Smooth muscle cell (in vitro differentiated cells): ENCODE measurements around the gene DNAH17. TPM values are rescaled to one million over a fixed set of nuclear protein-coding genes. Genes with fewer than 3 reads are reported as not detected.

Experiments used
- DNase-seq: peaks from one replicate; lab custom pipeline; 2025; ENCODE audit not compliant: unreplicated experiment; lab: John Stamatoyannopoulos, UW
- H2AFZ ChIP-seq: fragments of 200-600 bp; sonication (generic); 2 replicates; pipeline ENCODE4 v1.6.0; 2016; ENCODE audit warnings: antibody characterized with exemption, low read depth, mild to moderate bottlenecking
- H3F3A ChIP-seq: fragments of 200-600 bp; sonication (generic); 2 replicates; pipeline ENCODE4 v1.6.0; 2017; ENCODE audit warnings: antibody characterized with exemption, low read depth
- H3K27ac ChIP-seq: fragments of 200-600 bp; sonication (generic); 2 replicates; pipeline ENCODE4 v1.5.1; 2016; ENCODE audit warnings: low read depth, mild to moderate bottlenecking
- H3K27me3 ChIP-seq: fragments of 200-600 bp; sonication (generic); 2 replicates; pipeline ENCODE4 v1.6.1; 2016; ENCODE audit warnings: low read depth, mild to moderate bottlenecking
- H3K36me3 ChIP-seq: fragments of 200-600 bp; sonication (generic); 2 replicates; pipeline ENCODE4 v1.5.1; 2016; ENCODE audit warnings: low read depth
- H3K4me1 ChIP-seq: fragments of 200-600 bp; sonication (generic); 2 replicates; pipeline ENCODE4 v1.5.1; 2016; ENCODE audit warnings: low read depth
- H3K4me2 ChIP-seq: fragments of 200-600 bp; sonication (generic); 2 replicates; pipeline ENCODE4 v1.6.0; 2016; ENCODE audit warnings: mild to moderate bottlenecking
- H3K4me3 ChIP-seq: fragments of 200-600 bp; sonication (generic); 2 replicates; pipeline ENCODE4 v1.5.1; 2016; ENCODE audit warnings: mild to moderate bottlenecking
- H3K79me2 ChIP-seq: fragments of 200-600 bp; sonication (generic); 2 replicates; pipeline ENCODE4 v1.6.0; 2016; ENCODE audit warnings: low read depth, mild to moderate bottlenecking
- H3K9ac ChIP-seq: fragments of 200-600 bp; sonication (generic); 2 replicates; pipeline ENCODE4 v1.6.0; 2016; ENCODE audit warnings: low read depth
- H3K9me3 ChIP-seq: fragments of 200-600 bp; sonication (generic); replicated peaks from 2 replicates; pipeline ENCODE4 v1.5.1; 2016; ENCODE audit warnings: low read depth
- H4K20me1 ChIP-seq: fragments of 200-600 bp; sonication (generic); 2 replicates; pipeline ENCODE4 v1.6.0; 2016; ENCODE audit warnings: low read depth
- CTCF ChIP-seq: fragments of 200-600 bp; sonication (generic); IDR thresholded peaks from 2 replicates; pipeline ENCODE4 v1.5.1; 2017; ENCODE audit warnings: borderline replicate concordance, mild to moderate bottlenecking, antibody characterized with exemption; ENCODE audit not compliant: insufficient read depth, poor library complexity, severe bottlenecking
- WGBS: methylation state at CpG from one replicate; pipeline ENCODE4 v1.1.7; 2016; ENCODE audit warnings: low lambda C conversion rate; 5-methylcytosine and 5-hydroxymethylcytosine counted together
- polyA plus RNA-seq: library from polyadenylated mRNA; unstranded; fragments of >200 nt; fragmentation: Nextera tagmentation; extraction: Ambion mirVana; gene quantifications from 2 replicates; pipeline ENCODE4 v1.2.1, GENCODE V29; 2016
- total RNA-seq: library from RNA; depleted of rRNA; stranded (reverse); fragments of >200 nt; gene quantifications from 2 replicates; pipeline ENCODE4 v1.2.3, GENCODE V29; 2014

Gene DNAH17
- total and polyA plus RNA-seq, 2 experiments from 2014 or later: 0.18 to 0.98 TPM

- no peaks in the 10 kb centered on the region for H3F3A ChIP-seq
- 96% methylated on average over 10 of the region's 10 CpGs for WGBS
- H3K4me1 ChIP-seq: no peaks in the 10 kb centered on the region
Observed at GRCh38 chr17:78561166-78561565, 16.0 kb downstream of the DNAH17 start.

GRCh38 chr17:78560731-78561130 is 16.5 kb downstream of the DNAH17 start:
- Histone ChIP-seq H2AFZ (no peak overlapping the region), H3K27me3 (no peaks in the 10 kb centered on the region), H3K79me2 (no peaks in the 10 kb centered on the region), H3K4me2 (no peak overlapping the region), H3K4me1 (no peaks in the 10 kb centered on the region), H3K36me3 (no peaks in the 10 kb centered on the region), H3K4me3 (no peak overlapping the region), H3K9me3 (no peaks in the 10 kb centered on the region), H3K9ac (no peak overlapping the region), H4K20me1 (no peaks in the 10 kb centered on the region), H3F3A (no peaks in the 10 kb centered on the region), H3K27ac (no peak overlapping the region)
- WGBS: 96% methylated on average over 22 of the region's 22 CpGs
- TF ChIP-seq CTCF: no peak
- DNase-seq: no peak

More at GRCh38 chr17:78561166-78561565, 16.0 kb downstream of the DNAH17 start:
- no peak for DNase-seq
- no peaks in the 10 kb centered on the region for H3K27me3 ChIP-seq
- H3K36me3 ChIP-seq: no peaks in the 10 kb centered on the region
- H3K4me2 ChIP-seq: no peak overlapping the region
- no peak overlapping the region for H3K27ac ChIP-seq
- no peak overlapping the region for H3K4me3 ChIP-seq
- H2AFZ ChIP-seq: no peak overlapping the region
- no peak overlapping the region for H3K9ac ChIP-seq
- H4K20me1 ChIP-seq: no peaks in the 10 kb centered on the region
- TF ChIP-seq CTCF: no peak
- H3K79me2 ChIP-seq: no peaks in the 10 kb centered on the region
- no peaks in the 10 kb centered on the region for H3K9me3 ChIP-seq

- Histone ChIP-seq H3K79me2 (no peaks in the 10 kb centered on the region), H3K9me3 (no peaks in the 10 kb centered on the region), H3F3A (no peaks in the 10 kb centered on the region), H3K27me3 (no peaks in the 10 kb centered on the region), H2AFZ (no peak overlapping the region), H3K4me1 (no peaks in the 10 kb centered on the region), H3K36me3 (no peaks in the 10 kb centered on the region), H4K20me1 (no peaks in the 10 kb centered on the region), H3K4me3 (no peak overlapping the region), H3K27ac (no peak overlapping the region), H3K9ac (no peak overlapping the region), H3K4me2 (no peak overlapping the region)
- 73% methylated on average over 17 of the region's 17 CpGs for WGBS
- no peak for TF ChIP-seq CTCF
- DNase-seq: no peak
Observed at GRCh38 chr17:78559749-78560368, 17.3 kb downstream of the DNAH17 start.

- no peak for TF ChIP-seq CTCF
- no peaks in the 10 kb centered on the region for H3K4me1 ChIP-seq
- DNase-seq: no peak
- no peaks in the 10 kb centered on the region for H3K9me3 ChIP-seq
- H3K4me3 ChIP-seq: no peak overlapping the region
- 83% methylated on average over 5 of the region's 5 CpGs for WGBS
- H2AFZ ChIP-seq: no peak overlapping the region
- H3K36me3 ChIP-seq: no peaks in the 10 kb centered on the region
- H3K27me3 ChIP-seq: no peaks in the 10 kb centered on the region
- H4K20me1 ChIP-seq: no peaks in the 10 kb centered on the region
- H3K79me2 ChIP-seq: no peaks in the 10 kb centered on the region
- no peak overlapping the region for H3K27ac ChIP-seq
- no peak overlapping the region for H3K9ac ChIP-seq
- no peaks in the 10 kb centered on the region for H3F3A ChIP-seq
- no peak overlapping the region for H3K4me2 ChIP-seq
Observed at GRCh38 chr17:78558989-78559388, 18.2 kb downstream of the DNAH17 start.
